Ovary (tissue), 9 donors: ENCODE data around the gene SETD7. TPM values are rescaled to one million over a fixed set of nuclear protein-coding genes. Genes with fewer than 3 reads are reported as not detected.

ENCODE experiments used
- DNase-seq, 5 donors: peaks; one replicate each; pipeline ENCODE4 v3.0.0-alpha.2; 2019 to 2020
- H3K27ac ChIP-seq, 2 donors: fragments of 200-600 bp; one replicate each; pipeline versions ENCODE4 v1.5.1 to v1.8.0; 2019 to 2022
- H3K27me3 ChIP-seq: fragments of 200-600 bp; one replicate; pipeline ENCODE4 v1.8.0; 2022
- H3K36me3 ChIP-seq: fragments of 200-600 bp; sonication (generic); one replicate; pipeline ENCODE4 v1.5.1; 2019
- H3K4me1 ChIP-seq: one replicate; pipeline ENCODE4 v1.8.1; 2013; ENCODE audit warnings: mild to moderate bottlenecking, moderate library complexity; ENCODE audit not compliant: insufficient read depth
- H3K4me3 ChIP-seq: fragments of 200-600 bp; sonication (generic); one replicate; pipeline ENCODE4 v1.5.1; 2017
- H3K9me3 ChIP-seq, 2 donors: fragments of 200-600 bp in 1 of 2; sonication (generic) in 1 of 2; one replicate each; pipeline versions ENCODE4 v1.5.1 to v1.8.1; 2013 to 2019; ENCODE audit warnings: mild to moderate bottlenecking in 1 of 2, moderate library complexity in 1 of 2
- CTCF ChIP-seq, 3 donors: fragments of 450-650 bp in 2 of 3; fragments of 200-600 bp in 1 of 3; IDR thresholded peaks; one replicate each; pipeline versions ENCODE4 v1.5.1 to v1.8.0; 2016 to 2022; ENCODE audit warnings: antibody characterized with exemption in 3 of 3, mild to moderate bottlenecking in 1 of 3
- EP300 ChIP-seq: sonication (generic); formaldehyde crosslinking; IDR thresholded peaks from one replicate; pipeline ENCODE4 v1.6.1; 2017; ENCODE audit warnings: antibody characterized with exemption
- POLR2A ChIP-seq: fragments of 450-650 bp; IDR thresholded peaks from one replicate; pipeline ENCODE4 v1.6.1; 2017; ENCODE audit warnings: antibody characterized with exemption, mild to moderate bottlenecking, moderate library complexity
- WGBS, 3 donors: extraction: QIAGEN DNeasy Blood & Tissue Kit in 1 of 3; methylation state at CpG; one replicate each; pipeline versions ENCODE4 v1.1.5 to v1.1.7; 2013 to 2017; 5-methylcytosine and 5-hydroxymethylcytosine counted together
- intact Hi-C, 4 donors: fragments of 100-400 bp; cut with DNase I; formaldehyde crosslinking; loops; one replicate each; pipeline versions ENCODE4 v1.11.0 to v1.15.1; 2022 to 2023
- polyA plus RNA-seq, 2 donors: library from polyadenylated mRNA; stranded (reverse); fragments of 200-250 nt in 1 of 2; fragments of 350-450 nt in 1 of 2; fragmentation: Illumina TruSeq in 1 of 2; extraction: RNeasy Lipid Tissue Mini Kit (QIAGEN cat#74804) in 1 of 2; gene quantifications; one replicate each; pipeline ENCODE4 v1.2.3, GENCODE V29; 2013 to 2014
- total RNA-seq, 7 donors: library from RNA; depleted of rRNA in 2 of 7; stranded (reverse); fragments of >200 nt in 2 of 7; fragmentation: NEBNext Ultra II Directional in 3 of 7; extraction: Animal tissue kit (Norgen Biotek cat#: 25700) in 3 of 7; gene quantifications; one replicate each; pipeline versions ENCODE4 v1.1.0 to v1.2.4, GENCODE V29; 2016 to 2023
- donor health status: DM: no; HTN: no; CAD: no; lungs with moderate emphysema.
- donor health status: DM: no; HTN: no; CAD: no.
- donor health status: Bipolar disorder and iron deficiency.
- donor health status: DM: yes; HTN: yes; CAD: no.
- donor health status: DM: no; HTN: no; CAD: no.
- donor health status: DM: yes; HTN: yes; CAD: no.

Gene SETD7
- total and polyA plus RNA-seq, 9 donors: 14.3 to 52.4 (median 32.8) TPM

DNA sequence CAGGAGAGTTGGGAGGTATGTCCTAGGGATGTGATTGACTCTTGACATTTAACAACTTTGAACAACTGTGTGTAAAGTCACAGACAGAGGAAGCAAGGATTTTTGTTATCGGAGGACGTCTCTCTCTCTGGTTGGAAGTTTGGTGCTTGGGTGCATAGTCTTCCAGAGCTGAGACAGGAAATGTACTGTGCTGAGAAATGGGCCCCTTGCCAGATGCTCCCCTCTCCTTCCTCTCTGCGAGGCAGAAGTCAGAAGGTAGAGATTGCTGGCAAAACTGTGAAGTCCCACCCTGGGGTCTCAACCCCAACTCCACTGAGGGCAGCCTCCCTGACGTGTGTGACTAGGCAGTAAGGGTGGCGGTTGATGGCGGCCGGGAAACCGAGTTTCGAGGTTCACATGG is 49.2 kb downstream of the SETD7 start:
- H3K4me3 ChIP-seq: no peak overlapping the region
- no peak for DNase-seq
- 86 to 93% (median 90%) methylated on average over 9 of the region's 9 CpGs for WGBS, 3 donors

DNA sequence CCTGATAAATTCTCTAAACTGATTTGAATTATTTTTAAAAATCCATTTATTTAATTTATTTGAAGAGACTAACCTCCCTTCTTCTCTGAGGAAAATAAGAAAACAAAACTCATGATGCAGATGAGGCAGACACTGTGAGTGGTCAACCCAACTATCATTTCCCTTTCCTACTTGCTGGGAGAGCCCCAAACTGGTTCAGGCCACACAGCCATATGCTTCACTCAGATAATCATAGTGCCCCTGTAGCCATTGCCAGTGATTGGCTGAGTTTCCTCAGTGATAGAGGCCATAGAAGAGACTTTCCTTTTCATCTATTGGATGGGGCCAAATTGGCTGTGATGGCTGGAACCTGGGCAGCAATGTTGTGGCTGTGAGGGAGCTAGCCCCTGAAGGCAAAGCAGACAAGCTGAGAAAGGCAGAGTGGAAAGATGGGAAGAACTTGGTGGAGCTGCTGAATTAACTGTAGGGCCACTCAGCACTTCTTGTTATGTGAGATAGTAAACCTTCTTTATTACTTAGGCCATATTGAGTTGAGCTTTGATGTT is 52.3 kb downstream of the SETD7 start:
- no peaks in the 10 kb centered on the region for H3K9me3 ChIP-seq
- TF ChIP-seq CTCF (IDR thresholded peaks at IDR 0.05): no peak
- no peak for TF ChIP-seq POLR2A
- no peak for TF ChIP-seq EP300
- no peaks in the 10 kb centered on the region for H3K4me1 ChIP-seq
- H3K27ac ChIP-seq: no peak overlapping the region
- no peaks in the 10 kb centered on the region for H3K36me3 ChIP-seq
- intact Hi-C loops: loop anchor here in 1 of 4 donors (5.0 kb wide), 1 partner anchor 144 kb away; no protein-coding TSS in a partner anchor
- H3K4me3 ChIP-seq: no peak overlapping the region
- no peaks in the 10 kb centered on the region for H3K27me3 ChIP-seq
- no peak for DNase-seq

More for the DNA sequence above, 49.2 kb downstream of the SETD7 start:
- H3K36me3 ChIP-seq: no peaks in the 10 kb centered on the region
- intact Hi-C loops: no loop called here
- no peak overlapping the region for H3K27ac ChIP-seq
- no peaks in the 10 kb centered on the region for H3K4me1 ChIP-seq
- H3K27me3 ChIP-seq: no peaks in the 10 kb centered on the region
- no peaks in the 10 kb centered on the region for H3K9me3 ChIP-seq
- no peak for TF ChIP-seq CTCF (IDR thresholded peaks at IDR 0.05)
- TF ChIP-seq EP300: no peak
- no peak for TF ChIP-seq POLR2A

DNA sequence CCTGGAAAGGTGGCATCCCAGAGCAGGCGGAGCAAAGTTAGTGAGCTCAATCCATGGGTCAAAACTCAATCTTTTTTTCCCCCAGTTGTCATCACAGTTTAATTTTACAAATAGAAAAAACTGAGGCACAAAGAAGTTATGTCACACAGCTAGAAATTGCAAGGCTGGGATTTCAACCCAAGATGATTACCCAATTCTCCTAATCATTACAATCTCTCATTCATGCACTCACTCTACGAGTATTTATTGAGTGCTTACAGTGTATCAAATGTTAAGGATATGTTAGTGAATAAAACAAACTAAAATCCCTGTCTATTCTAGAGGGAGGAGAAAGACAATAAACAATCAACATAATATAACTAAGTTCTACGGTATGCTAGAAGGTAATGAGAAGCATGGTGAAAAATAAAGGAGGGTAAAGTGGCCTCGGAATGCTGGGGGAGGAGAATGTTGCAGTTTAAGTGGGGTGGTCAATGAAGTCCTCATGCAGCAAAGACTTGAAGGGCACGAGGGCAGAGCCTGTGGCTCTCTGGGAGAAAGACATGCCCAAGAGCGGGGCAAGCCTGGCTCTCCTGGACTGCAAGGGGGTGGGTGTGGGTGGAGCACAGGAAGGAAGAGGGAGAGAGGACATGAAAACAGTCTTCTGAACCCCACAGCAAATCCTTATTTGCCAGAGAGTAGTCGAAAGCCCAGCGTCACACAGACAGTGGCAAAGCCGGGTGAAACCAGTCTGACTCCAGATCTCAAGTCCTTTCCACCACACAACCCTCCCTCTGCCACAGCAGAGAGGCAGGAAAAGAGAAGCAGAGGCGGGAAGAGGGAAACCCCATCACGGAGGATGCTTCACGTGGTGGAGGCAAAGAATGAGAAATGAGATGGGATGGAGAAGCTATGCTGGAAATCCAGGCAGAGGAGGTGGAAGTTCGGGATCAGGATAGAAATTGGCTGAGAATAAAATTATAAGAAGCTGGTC is 53.8 kb downstream of the SETD7 start:
- Histone ChIP-seq H3K4me1 (peaks cover 3% of the 10 kb centered on the region), H3K4me3 (no peak overlapping the region), H3K36me3 (no peaks in the 10 kb centered on the region), H3K27me3 (no peaks in the 10 kb centered on the region), H3K9me3 (no peaks in the 10 kb centered on the region), H3K27ac (no peak overlapping the region)
- WGBS, 3 donors: 69 to 73% (median 69%) methylated on average over 13 of the region's 13 CpGs
- intact Hi-C loops: loop anchor here in 1 of 4 donors (5.0 kb wide), 1 partner anchor 145 kb away; no protein-coding TSS in a partner anchor
- no peak for DNase-seq
- TF ChIP-seq CTCF (IDR thresholded peaks at IDR 0.05): no peak
- TF ChIP-seq EP300: no peak
- no peak for TF ChIP-seq POLR2A

GRCh38 chr4:139501527-139501926 is 54.5 kb downstream of the SETD7 start:
- intact Hi-C loops: loop anchor here in 1 of 4 donors (5.0 kb wide), 1 partner anchor 146 kb away; no protein-coding TSS in a partner anchor
- no peaks in the 10 kb centered on the region for H3K9me3 ChIP-seq
- DNase-seq: no peak

More at GRCh38 chr4:139501527-139501926, 54.5 kb downstream of the SETD7 start:
- Histone ChIP-seq H3K4me3 (no peak overlapping the region), H3K36me3 (no peaks in the 10 kb centered on the region), H3K27me3 (no peaks in the 10 kb centered on the region), H3K4me1 (peaks cover 3% of the 10 kb centered on the region), H3K27ac (no peak overlapping the region)
- 83 to 92% (median 92%) methylated on average over 6 of the region's 6 CpGs for WGBS, 3 donors
- TF ChIP-seq POLR2A (no peak), CTCF (IDR thresholded peaks at IDR 0.05) (no peak), EP300 (no peak)
